ENCODE measurements around the gene PLSCR1.
"Not testable (repeated sequence)": the region's sequence is repeated elsewhere in the genome, so short reads cannot be mapped to it uniquely, and the experiment has no call there.

PLSCR1 gene

DNA sequence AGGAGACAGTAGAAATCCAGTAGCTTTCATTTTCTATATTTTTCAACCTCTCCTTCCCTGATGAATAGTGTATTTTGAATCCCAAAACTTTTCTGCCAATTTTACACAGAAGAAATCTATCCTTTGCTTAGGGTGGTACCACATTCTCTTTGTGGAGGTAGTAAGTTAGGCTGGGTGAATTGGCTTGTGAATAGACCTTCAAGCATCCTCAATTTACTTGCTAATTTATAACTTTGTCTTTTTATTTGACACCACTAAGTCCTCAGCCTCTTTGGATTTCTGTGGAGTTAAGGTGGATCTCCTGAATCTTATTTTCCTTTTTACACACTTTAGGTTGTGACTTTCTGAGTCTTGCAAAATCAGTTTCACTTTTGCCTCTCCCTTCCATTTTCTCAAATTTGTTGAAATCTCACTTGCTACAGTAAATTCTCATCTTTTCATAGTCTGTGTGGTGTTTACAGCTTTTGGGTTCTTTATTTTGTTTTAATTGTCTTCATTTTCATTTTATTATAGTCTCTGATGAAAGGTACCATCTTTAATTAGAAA lies 5.7 kb upstream of the PLSCR1 start:
- DNase-seq (ENCODE audit: low read depth in 2 of 2) = no peak

DNA sequence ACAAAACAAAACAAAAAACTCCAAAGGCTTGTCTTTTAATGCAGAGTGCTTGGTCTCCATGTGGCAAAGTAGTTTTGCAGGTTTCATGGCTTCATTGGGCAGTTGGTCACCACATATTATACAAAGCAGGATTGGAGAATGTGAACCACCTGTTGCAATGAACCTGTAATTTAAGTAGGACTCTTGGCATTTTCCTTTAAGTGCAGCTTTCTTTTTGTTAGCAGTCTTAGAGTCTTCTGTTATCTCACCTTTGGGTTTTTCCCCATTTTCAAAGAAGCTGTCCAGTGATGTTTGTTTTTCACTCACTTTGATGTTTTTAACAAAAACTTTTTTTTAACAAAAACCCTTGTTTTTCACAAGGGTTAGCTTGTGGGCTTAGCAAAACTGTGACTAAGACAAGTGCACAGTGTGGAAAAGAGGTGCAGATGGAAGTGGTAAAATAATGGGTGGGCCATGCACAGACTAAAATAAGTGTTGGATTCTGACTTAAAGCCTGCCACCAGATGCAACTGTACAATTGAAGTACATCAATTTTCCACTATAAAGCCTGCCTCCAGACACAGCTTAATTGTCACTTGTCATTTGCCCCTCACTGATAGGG lies 2.9 kb upstream of the PLSCR1 start:
- no peak for DNase-seq (ENCODE audit: low read depth in 2 of 2)

DNA sequence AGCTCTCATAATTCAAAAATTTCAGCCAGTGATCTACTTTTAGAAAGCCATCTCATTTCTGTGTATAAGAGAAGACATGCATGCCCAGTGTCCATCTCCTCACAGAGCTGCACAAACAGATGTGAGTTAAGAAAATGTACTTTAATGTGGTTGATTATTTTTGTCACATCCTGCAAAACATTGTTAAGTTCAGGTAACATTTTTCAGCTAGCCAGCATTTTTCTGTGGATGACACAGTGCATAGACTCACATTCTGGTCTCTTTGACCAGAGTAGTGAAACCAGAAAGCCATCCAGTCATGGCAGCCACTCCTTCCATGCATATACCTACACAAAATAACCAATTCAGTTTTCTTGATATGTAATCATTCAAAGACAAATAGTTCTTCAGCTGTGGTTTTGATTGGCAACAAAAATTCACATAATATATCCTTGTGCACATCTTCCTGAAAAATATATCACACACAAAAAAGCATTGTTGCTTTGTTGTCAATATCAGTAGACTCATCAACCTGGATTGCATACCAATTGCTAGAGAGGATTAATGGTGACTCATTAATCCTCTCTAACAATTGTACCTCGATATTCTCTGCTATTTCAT lies 2.1 kb upstream of the PLSCR1 start:
- DNase-seq (ENCODE audit: low read depth in 2 of 2) = no peak

DNA sequence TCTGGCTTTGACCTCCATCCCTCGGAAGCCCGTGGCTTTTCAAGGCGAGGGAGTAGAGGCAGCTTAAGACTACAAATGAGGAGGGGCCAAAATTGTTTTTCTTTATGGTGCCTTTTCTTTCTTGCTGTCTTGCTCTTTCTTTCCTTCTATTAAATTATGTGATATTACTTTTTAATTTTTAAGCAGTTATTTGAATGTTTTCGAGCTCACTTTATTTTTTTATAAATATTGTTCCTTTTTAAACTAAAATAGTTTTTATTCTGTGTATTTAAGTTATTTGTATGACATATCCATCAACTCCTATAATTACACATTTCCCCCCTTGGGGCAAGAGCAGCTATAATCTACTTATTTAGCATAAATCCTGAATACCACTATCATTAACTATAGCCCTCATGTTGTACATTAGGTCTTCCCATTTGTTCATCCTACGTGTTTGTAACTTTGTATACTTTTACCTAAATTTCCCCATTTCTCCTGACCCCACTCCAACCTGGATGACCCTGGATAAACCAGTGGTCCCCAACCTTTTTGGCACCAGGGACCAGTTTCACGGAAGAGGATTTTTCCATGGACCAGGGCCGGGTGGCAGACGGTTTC lies 622 bp upstream of the PLSCR1 start:
- DNase-seq (ENCODE audit: low read depth in 2 of 2) = no peak

DNA sequence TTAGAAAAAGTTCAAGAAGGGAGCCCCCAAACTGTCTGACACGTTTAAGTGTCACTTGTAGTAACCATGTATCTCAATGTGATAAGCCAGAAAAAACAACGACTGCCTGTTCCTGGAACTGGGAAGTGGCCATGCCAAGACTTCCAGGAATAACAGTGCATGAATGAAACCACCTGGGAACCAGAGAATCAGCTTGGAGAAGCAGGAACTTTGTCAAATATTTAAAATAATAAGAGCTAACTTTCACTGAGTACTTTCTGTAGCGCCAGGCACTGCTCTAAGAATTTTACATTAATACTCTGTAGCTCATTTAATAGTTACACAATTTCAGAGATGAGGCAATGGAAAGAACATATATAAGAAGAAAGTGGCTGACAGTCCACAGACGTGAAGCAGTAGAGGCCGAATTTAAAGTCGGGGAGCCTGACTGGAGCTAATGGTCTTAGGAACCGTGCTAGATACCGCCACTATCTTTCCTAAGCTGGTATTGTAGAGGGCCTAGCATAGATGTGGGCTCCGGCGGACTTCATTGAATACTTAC lies 876 bp downstream of the PLSCR1 start:
- no peak for DNase-seq (ENCODE audit: low read depth in 2 of 2)

DNA sequence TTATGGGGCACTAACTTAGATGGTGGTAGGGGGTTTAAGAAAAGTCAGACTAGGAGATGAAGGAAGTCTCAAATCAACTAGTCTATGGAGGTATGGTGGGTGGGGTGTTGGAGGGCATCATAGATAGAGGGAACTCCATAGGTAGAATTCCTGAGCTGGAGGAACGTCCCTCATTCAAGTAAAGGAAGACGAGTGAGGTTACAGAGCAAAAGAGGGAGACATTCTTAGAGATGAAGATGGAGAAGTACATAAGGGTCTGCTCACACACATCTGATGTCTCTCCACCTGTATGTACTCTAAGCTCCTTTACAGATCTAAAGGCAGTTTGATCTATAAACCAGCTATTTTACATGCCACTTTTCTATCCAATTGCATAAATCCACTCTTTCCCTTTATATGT lies 1.4 kb downstream of the PLSCR1 start:
- DNase-seq (ENCODE audit: low read depth in 2 of 2) = no peak

DNA sequence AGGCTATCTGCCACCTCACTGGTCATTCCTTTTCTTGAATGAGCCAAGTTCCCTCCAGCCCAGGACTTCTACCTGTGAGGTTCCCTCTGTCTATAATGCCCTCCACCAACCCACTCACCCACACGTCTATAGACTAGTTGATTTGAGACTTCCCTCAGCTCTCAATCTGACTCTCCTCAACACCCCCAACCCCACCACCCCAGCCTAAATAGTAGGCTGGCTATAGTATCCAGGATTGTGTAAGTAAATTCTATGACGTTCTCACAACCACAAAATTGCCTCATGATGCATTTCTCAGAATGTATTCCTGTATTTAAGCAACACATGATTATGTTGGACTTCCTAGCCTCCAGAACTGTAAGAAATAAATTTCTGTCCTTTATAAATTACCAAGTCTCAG lies 2.2 kb downstream of the PLSCR1 start:
- no peak for DNase-seq (ENCODE audit: low read depth in 2 of 2)

DNA sequence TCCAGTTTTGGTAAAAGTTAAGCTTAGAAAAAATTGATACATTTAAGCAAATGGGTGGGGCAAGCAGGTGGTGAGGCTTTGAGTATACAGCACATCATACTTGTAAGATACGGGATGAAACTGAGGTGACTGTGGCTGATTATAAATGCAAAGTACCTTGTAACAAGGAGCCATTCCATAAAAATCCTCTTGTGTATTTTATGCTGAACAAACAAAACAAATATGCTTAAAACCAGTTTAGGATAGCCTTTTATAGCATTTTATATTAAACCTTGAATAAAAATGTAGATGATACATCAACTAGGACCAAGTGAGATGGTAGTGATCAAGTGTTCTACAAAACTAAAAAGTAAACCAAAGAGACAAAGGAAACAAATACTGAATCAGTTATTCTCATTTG lies 3.4 kb downstream of the PLSCR1 start:
- no peak for DNase-seq (ENCODE audit: low read depth in 2 of 2)

DNA sequence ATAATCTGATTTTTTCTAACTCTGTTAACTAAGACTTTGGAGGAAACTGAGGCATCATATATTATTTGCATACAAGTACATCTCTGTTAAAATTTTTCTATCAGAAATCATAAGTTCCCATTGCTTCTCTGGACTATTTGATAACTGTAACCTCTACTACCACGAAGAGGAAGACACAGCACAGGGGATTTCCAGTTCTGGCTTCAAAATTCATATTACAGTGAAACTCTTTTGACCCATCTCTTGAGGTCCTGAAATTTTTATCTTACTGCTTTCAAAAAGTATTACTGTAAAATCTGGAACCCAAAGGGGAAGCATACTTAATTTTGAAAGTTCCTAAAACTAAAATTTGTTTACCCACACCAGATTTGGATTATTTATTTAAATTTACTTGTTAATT lies 4.2 kb downstream of the PLSCR1 start:
- DNase-seq (ENCODE audit: low read depth in 2 of 2) = no peak

DNA sequence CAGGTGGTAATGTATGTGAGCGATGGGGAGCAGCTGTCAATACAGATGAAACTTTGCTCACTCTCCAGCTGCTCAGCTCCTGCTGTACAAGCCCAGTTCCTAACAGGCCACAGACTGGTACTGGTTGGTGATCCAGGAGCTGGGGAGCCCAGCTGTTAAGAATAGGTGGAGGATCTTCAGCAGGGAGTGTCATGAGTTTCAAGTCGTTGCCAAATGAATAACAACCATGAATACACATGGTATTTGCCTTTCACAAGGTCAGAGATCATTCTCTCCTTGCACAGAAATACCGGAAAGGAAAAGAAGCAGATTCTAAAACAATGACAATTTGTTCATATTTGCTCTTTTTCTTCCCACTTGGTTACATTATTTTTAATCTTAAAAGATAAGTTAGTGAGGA lies 5.1 kb downstream of the PLSCR1 start:
- DNase-seq (ENCODE audit: low read depth in 2 of 2) = no peak

DNA sequence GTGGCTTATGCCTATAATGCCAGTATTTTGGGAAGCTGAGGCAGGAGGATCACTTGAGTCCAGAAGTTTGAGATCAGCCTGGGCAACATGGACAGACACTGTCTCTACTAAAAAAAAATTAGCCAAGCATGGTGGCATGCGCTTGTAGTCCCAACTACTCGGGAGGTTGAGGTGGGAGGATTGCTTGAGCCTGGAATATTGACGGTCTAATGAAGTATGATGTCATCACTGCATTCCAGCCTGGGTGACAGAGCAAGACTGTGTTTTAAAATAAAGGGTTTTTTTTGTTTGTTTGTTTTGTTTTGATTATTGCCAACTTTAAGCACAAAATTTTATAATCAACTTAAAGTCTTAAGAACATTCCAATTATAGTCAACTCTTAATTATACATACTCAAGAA lies 6.8 kb downstream of the PLSCR1 start:
- DNase-seq (ENCODE audit: low read depth in 2 of 2) = no peak

DNA sequence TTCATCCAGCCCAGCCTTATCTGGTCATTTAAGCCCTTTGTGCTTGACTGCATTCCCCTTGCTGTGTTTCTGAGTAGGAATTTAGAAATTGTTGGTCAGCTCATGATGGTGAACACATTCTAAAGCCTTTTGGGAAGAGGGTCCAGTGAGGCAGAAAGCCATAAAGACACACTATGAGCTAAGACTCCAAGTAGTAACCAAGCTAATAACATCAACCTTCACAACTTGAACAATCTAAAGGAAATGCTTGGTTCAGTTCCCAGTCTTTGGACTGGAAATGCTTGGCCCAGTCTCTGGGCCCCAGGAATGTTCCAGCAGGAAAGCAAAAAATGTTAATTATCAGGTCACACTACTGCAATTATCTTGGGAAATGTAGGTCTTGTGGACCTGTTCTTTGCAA lies 7.7 kb downstream of the PLSCR1 start:
- DNase-seq (ENCODE audit: low read depth in 2 of 2) = no peak

DNA sequence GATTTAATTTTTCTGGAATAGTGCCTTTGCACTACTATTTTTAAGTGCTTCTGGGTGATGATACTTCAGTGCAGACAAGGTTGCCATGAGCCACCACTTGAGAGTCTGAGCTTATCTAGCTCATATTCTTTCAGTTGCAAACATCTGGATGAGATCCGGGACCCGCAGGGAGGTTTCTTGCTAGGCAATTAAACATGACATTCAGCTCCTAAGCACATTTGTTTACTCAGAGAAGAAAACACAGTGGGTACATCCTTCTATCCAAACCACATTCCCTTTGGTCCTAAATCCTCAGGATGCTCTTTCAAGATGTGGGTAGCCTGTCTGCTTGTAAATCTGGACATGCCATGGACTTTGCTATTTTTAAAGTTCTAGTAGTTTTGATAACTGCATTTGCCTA lies 12.0 kb downstream of the PLSCR1 start:
- no peak for DNase-seq (ENCODE audit: low read depth in 2 of 2)

DNA sequence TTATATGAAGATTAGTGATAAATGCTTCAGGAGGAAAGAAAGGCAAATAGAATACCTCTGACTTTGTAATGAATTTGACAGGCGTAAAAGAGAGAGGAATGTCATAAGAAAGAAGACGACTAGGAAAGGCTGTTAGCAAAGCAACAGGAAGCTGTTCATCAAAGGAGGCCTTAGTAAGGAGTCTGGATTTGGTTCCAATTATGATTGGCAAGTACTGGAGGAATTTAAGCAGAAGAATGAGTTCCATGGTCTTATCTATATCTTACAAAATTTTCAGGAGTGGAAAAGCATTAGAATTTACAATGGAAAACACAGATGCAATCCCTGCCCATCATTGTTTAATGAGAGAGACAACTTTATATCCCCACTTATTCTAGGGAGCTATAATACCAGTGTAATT lies 13.8 kb downstream of the PLSCR1 start:
- DNase-seq (ENCODE audit: low read depth in 2 of 2) = no peak

DNA sequence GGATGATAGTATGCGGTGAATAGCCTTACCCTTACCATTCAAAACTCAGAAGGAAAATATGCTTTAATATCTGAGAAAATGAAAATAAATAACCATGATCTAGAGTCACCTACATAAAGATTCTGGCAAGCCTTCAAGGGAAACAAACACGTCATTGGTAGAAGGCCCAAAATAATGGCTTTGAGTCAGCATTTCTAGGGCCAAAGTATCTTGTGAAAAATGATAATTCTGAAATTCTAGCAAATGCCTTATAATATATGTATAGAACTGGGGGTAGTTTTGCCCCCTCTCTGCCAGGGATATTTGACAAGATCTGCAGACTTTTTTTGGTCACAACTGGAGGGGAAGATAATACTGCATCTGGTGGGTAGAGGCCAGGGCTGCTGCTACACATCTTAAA lies 15.4 kb downstream of the PLSCR1 start:
- no peak for DNase-seq (ENCODE audit: low read depth in 2 of 2)

DNA sequence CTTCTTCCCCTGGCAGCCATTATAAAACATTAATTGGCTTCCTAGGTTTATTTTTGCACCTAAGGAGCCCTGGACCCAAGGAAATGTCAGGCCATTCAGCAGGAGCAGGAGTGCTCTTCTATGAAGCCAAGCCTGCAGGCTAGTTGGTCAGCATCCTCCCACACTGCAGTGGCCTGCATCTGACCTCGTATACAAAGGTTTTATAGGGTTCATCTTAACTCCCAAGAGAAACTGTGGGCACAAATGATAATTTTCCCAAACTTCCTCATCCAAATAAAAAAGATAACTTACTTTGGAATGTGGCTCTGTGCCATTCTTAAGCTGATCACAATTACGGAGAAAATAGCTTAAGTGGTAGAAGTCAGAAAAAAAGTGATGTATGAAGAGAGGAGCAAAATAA lies 19.4 kb downstream of the PLSCR1 start:
- no peak for DNase-seq (ENCODE audit: low read depth in 2 of 2)

DNA sequence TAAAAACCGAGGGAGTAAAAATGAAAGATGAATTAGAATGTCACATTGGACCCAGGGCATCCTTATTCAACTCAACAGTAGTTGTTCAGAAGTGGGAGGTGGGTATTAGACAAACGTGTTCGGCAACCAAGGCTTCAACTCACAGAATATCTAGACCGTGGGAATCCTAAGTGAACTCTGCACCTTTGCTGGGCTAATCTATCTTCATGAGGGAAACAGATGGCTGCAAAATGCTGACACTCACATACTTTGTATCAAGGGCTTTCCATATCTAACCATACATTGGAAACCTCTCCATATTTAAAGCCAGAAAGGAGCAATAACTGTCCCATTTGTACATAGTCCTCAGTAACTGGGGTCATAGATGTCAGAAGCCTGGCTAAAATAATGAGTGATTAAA lies 20.9 kb downstream of the PLSCR1 start:
- DNase-seq (ENCODE audit: low read depth in 2 of 2) = no peak

DNA sequence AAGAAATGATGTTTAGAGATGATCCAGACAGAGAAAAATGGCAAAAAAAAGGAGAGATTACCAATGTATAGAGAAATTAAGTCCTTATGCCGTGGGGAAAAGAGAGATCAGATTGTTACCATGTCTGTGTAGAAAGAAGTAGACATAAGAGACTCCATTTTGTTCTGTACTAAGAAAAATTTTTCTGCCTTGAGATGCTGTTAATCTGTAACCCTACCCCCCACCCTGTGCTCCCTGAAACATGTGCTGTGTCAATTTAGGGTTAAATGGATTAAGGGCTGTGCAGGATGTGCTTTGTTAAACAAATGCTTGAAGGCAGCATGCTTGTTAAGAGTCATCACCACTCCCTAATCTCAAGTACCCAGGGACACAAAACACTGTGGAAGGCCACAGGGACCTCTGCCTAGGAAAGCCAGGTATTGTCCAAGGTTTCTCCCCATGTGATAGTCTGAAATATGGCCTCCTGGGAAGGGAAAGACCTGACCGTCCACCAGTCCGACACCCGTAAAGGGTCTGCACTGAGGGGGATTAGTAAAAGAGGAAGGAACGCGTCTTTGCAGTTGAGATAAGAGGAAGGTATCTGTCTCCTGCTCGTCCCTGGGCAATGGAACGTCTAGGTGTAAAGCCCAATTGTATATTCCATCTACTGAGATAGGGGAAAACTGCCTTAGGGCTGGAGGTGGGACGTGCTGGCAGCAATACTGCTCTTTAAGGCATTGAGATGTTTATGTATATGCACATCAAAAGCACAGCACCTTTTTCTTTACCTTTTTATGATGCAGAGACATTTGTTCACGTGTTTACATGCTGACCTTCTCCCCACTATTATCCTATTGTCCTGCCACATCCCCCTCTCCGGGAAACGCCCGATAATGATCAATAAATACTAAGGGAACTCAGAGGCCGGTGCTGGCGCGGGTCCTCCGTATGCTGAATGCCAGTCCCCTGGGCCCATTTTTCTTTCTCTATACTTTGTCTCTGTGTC lies 21.9 kb downstream of the PLSCR1 start:
- not testable (repeated sequence) for DNase-seq (ENCODE audit: low read depth in 2 of 2)

DNA sequence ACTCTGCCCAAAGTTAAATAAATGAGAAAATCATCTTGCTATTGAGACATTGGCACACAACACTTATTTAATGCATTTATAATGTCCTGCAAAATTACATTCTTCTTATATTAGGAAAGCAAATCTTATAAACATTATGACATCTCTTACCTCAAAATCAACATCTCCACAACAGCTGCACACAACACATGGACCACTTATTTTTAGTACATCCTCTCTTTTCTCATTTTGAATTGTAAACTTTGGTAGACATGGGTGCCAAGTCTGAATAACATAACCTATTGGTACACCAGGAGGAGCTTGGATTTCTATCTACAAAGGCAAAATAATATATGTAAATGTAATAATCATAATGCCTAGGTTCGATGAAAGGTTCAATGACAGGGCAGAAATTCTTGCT lies 23.0 kb downstream of the PLSCR1 start:
- no peak for DNase-seq (ENCODE audit: low read depth in 2 of 2)

DNA sequence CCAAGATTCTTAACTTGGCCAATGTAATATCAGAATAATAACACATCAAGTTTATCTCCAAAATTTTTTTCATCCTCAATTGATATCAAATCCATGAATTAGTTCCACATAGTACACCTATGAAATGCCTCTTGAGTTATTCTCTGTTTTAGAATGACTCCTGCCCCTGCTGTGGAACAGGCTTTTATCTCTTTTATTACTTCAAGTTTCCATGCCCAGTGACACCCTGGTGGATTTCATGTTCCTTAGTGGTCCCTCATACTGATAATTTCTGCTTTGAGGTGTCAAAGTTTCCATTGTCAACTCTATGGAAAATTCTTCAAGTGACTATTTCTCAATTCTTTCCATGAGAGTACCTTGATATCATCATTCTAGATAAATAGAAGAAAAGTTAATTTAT lies 24.6 kb downstream of the PLSCR1 start:
- DNase-seq (ENCODE audit: low read depth in 2 of 2) = no peak

DNA sequence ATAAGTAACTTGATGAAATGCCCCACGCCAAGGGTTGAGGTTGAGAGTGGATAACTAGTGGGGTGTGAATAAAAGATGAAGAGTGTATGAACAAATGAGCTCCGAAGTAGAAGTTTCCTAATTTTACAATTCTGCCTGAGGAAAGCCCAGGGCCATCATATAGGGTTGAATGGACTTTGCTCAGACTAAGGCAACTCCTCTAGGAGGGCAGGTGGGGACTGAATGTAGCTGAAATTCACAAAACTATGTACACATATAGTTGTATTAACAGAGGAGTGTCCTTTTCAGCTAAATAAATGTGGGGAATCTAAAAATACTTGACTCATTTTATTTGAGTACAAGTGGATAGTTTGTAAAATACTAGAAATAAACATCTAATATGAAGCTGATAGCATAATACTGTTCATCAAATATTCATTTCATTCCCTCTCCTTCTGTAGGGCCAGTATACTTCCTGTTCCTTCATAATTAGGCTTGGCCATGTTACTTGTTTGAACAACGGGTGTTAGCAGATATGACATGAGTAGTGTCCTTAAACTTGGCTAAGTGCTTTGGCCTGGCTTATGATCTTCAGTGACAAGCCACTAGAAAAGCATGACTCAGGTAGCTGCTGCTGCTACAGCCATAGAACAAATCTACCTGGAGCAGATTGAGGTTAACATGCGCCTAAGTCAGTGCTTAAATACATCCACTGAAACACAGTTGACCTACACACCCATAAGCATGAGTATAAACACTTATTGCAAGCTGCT lies 26.5 kb downstream of the PLSCR1 start:
- DNase-seq (ENCODE audit: low read depth in 2 of 2) = no peak
